Upper lobe of left lung (tissue), 6 donors: Measurements from ENCODE around the gene EFNA1. TPM values are rescaled to one million over a fixed set of nuclear protein-coding genes. Genes with fewer than 3 reads are reported as not detected.

ENCODE experiments used
- ATAC-seq, 2 donors: fragments of 200-7000 bp; cut with Tn5 transposase; one replicate each; pipeline ENCODE4 v1.9.1; 2022; ENCODE audit warnings: mild to moderate bottlenecking in 2 of 2, moderate library complexity in 2 of 2; ENCODE audit not compliant: low FRiP score in 2 of 2
- DNase-seq, 2 donors: peaks; one replicate each; pipeline ENCODE4 v3.0.0-alpha.2; 2019 to 2020
- H3K27ac ChIP-seq, 4 donors: fragments of 200-600 bp; sonication (generic); one replicate each; pipeline ENCODE4 v1.5.1; 2016 to 2019
- H3K27me3 ChIP-seq, 4 donors: fragments of 200-600 bp; sonication (generic); one replicate each; pipeline ENCODE4 v1.5.1; 2017 to 2019
- H3K36me3 ChIP-seq, 4 donors: fragments of 200-600 bp; sonication (generic); one replicate each; pipeline ENCODE4 v1.5.1; 2016 to 2019
- H3K4me1 ChIP-seq, 4 donors: fragments of 200-600 bp; sonication (generic); one replicate each; pipeline ENCODE4 v1.5.1; 2018 to 2019
- H3K4me3 ChIP-seq, 4 donors: fragments of 200-600 bp; sonication (generic); one replicate each; pipeline ENCODE4 v1.5.1; 2017 to 2019; ENCODE audit warnings: mild to moderate bottlenecking in 2 of 4, moderate library complexity in 1 of 4
- H3K9me3 ChIP-seq, 4 donors: fragments of 200-600 bp; sonication (generic); one replicate each; pipeline ENCODE4 v1.5.1; 2018 to 2019
- EP300 ChIP-seq, 4 donors: sonication (generic); formaldehyde crosslinking; IDR thresholded peaks; one replicate each; pipeline ENCODE4 v1.5.1; 2017; ENCODE audit warnings: antibody characterized with exemption in 4 of 4, control low read depth in 2 of 4
- POLR2A ChIP-seq, 4 donors: fragments of 450-650 bp; IDR thresholded peaks; one replicate each; pipeline ENCODE4 v1.5.1; 2016 to 2017; ENCODE audit warnings: antibody characterized with exemption in 4 of 4, mild to moderate bottlenecking in 2 of 4
- POLR2AphosphoS5 ChIP-seq, 2 donors: sonication (generic); formaldehyde crosslinking; IDR thresholded peaks; one replicate each; pipeline ENCODE4 v1.5.1; 2017; ENCODE audit warnings: antibody characterized with exemption in 2 of 2
- WGBS, 2 donors: methylation state at CpG; one replicate each; pipeline ENCODE4 v1.1.5; 2017 to 2018; 5-methylcytosine and 5-hydroxymethylcytosine counted together
- total RNA-seq, 6 donors: library from RNA; depleted of rRNA in 4 of 6; stranded (reverse); fragments of >200 nt in 4 of 6; gene quantifications; one replicate each; pipeline versions ENCODE4 v1.1.0 to v1.2.1, GENCODE V29; 2016 to 2021
- TF ChIP-seq, protein P1 (sequence below), 6 experiments: fragments of 450-650 bp in 4 of 6; fragments of 200-600 bp in 2 of 6; sonication (generic) in 2 of 6; IDR thresholded peaks; one replicate each; pipeline ENCODE4 v1.5.1; 2016 to 2019; ENCODE audit warnings: antibody characterized with exemption in 6 of 6
- donor health status: DM: no; HTN: no; CAD: no; lungs with moderate emphysema.
- donor health status: DM: no; HTN: yes; CAD: no; lungs with severe emphysema.

The EFNA1 gene
- total RNA-seq, 6 donors from 2014 or later: 131 to 226 (median 164) TPM

DNA sequence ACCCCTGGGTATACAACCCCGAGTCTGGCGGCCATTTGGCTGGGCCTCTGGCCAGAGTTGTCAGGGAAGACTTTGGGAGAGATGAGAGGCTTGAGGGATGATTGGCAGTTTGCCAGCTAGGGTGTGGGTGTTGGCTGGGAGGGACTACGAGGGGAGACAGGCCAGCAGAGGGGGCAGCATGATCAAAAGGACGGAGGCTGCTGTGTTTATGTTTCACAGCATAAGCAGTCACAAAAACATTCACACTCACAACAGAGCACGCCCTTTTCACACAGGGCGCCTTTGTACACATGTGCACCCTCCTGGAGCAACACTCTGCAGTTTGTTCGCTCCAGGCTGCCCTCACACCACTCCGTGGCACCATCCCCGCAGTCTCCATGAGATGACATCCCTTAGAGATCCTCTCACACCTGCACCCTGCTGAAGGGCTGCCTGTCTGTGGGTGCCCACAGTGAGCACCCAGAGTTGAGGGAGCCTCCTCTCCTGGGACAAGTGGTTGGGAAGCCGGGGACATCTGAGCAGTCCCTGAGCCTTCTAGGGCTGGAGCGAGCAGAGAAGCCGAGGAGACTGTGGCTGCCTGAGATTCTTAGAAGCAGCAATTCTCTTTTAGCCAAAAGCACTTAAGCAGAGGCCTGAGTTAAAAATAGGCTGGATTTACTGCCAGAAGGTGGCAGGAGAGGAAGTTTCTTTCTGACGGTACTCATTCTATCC, 33.6 kb upstream of the EFNA1 start:
- Histone ChIP-seq H3K36me3 (no peaks in the 10 kb centered on the region), H3K4me3 (peak overlapping the region in 1 of 4 donors; percentile 12), H3K27me3 (no peaks in the 10 kb centered on the region), H3K4me1 (peaks cover 13 to 21% (median 17%) of the 10 kb centered on the region in 4 donors), H3K27ac (peak overlapping the region; percentile 6 to 77 (median 72)), H3K9me3 (no peaks in the 10 kb centered on the region)
- ATAC-seq (peak; percentile 43 to 47), DNase-seq (peak in 1 of 2 donors; percentile 42)
- WGBS, 2 donors: 10 to 11% methylated on average over 12 to 13 of the region's 13 CpGs
- TF ChIP-seq POLR2A (IDR thresholded peaks at IDR 0.05): no peak
- TF ChIP-seq, protein P1, sequence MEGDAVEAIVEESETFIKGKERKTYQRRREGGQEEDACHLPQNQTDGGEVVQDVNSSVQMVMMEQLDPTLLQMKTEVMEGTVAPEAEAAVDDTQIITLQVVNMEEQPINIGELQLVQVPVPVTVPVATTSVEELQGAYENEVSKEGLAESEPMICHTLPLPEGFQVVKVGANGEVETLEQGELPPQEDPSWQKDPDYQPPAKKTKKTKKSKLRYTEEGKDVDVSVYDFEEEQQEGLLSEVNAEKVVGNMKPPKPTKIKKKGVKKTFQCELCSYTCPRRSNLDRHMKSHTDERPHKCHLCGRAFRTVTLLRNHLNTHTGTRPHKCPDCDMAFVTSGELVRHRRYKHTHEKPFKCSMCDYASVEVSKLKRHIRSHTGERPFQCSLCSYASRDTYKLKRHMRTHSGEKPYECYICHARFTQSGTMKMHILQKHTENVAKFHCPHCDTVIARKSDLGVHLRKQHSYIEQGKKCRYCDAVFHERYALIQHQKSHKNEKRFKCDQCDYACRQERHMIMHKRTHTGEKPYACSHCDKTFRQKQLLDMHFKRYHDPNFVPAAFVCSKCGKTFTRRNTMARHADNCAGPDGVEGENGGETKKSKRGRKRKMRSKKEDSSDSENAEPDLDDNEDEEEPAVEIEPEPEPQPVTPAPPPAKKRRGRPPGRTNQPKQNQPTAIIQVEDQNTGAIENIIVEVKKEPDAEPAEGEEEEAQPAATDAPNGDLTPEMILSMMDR (IDR thresholded peaks at IDR 0.05): peak in 4 of 6 experiments; percentile 3 to 48 (median 38)
- no peak for TF ChIP-seq POLR2AphosphoS5 (IDR thresholded peaks at IDR 0.05)

DNA sequence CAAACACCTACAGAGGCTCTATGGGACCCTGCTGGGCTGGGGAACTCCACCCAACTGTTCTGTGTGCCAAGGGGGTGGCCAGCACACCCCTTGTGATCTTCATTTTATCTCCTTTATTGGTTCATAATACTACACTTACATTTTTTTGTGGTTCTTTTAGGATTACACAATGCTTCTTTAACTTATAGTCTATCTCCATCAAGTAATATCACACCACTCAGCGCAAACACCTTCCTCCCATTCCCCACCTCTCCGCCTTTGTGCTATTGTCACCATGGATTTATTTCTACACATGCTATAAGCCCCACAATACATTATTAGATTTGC, 33.1 kb upstream of the EFNA1 start:
- Histone ChIP-seq H3K36me3 (no peaks in the 10 kb centered on the region), H3K4me3 (no peak overlapping the region), H3K4me1 (peaks cover 13 to 21% (median 17%) of the 10 kb centered on the region in 4 donors), H3K27ac (peak overlapping the region; percentile 6 to 77 (median 72)), H3K27me3 (no peaks in the 10 kb centered on the region), H3K9me3 (no peaks in the 10 kb centered on the region)
- 56 to 73% methylated on average over 2 of the region's 2 CpGs for WGBS, 2 donors
- ATAC-seq: no peak
- no peak for DNase-seq
- no peak for TF ChIP-seq EP300 (IDR thresholded peaks at IDR 0.05)
- no peak for TF ChIP-seq POLR2AphosphoS5 (IDR thresholded peaks at IDR 0.05)
- TF ChIP-seq, protein P1 (IDR thresholded peaks at IDR 0.05): no peak
- TF ChIP-seq POLR2A (IDR thresholded peaks at IDR 0.05): no peak

DNA sequence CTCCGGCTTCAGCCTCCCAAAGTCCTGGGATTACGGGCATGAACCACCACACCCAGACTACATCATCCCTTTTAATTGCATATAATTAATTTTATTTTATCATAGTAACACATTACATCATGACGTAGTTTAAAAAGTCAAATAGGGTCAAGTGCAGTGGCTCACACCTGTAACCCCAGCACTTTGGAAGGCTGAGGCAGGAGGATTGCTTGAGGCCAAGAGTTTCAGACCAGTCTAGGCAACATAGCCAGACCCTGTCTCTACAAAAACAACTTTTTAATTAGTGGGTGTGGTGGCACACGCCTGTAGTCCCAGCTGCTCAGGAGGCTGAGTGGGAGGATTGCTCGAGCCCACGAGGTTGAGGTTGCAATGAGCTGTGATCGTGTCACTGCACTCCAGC, 28.3 kb upstream of the EFNA1 start:
- peaks cover 3 to 14% (median 8%) of the 10 kb centered on the region in 4 donors for H3K4me1 ChIP-seq
- DNase-seq (no peak), ATAC-seq (no peak)
- 82 to 92% methylated on average over 7 of the region's 7 CpGs for WGBS, 2 donors
- H3K27ac ChIP-seq: no peak overlapping the region
- TF ChIP-seq EP300 (IDR thresholded peaks at IDR 0.05) (no peak), POLR2AphosphoS5 (IDR thresholded peaks at IDR 0.05) (no peak), POLR2A (IDR thresholded peaks at IDR 0.05) (no peak)
- TF ChIP-seq, protein P1 (IDR thresholded peaks at IDR 0.05): no peak
- H3K9me3 ChIP-seq: no peaks in the 10 kb centered on the region
- no peaks in the 10 kb centered on the region for H3K27me3 ChIP-seq
- H3K36me3 ChIP-seq: no peaks in the 10 kb centered on the region
- H3K4me3 ChIP-seq: no peak overlapping the region

- WGBS, 2 donors: 74 to 75% methylated on average over 9 of the region's 9 CpGs
- H3K4me3 ChIP-seq: no peak overlapping the region
- ATAC-seq (no peak), DNase-seq (no peak)
- TF ChIP-seq, protein P1 (IDR thresholded peaks at IDR 0.05): no peak
- no peak for TF ChIP-seq POLR2A (IDR thresholded peaks at IDR 0.05)
- no peaks in the 10 kb centered on the region for H3K9me3 ChIP-seq
- peaks cover 3 to 29% (median 15%) of the 10 kb centered on the region in 4 donors for H3K4me1 ChIP-seq
- H3K36me3 ChIP-seq: no peaks in the 10 kb centered on the region
- H3K27ac ChIP-seq: no peak overlapping the region
- H3K27me3 ChIP-seq: no peaks in the 10 kb centered on the region
Observed at GRCh38 chr1:155103325-155103724, 24.4 kb upstream of the EFNA1 start.
